GM12892 (cell line): Measurements from ENCODE around the gene DRGX.

Experiments used
- POLR2A ChIP-seq: IDR thresholded peaks from 2 replicates; pipeline ENCODE4 v1.6.1; 2011; ENCODE audit warnings: low read depth, low read length, control low read depth
- POLR2AphosphoS5 ChIP-seq: IDR thresholded peaks from 2 replicates; pipeline ENCODE4 v1.6.1; 2011; ENCODE audit warnings: low read depth, low read length, control low read depth

DNA sequence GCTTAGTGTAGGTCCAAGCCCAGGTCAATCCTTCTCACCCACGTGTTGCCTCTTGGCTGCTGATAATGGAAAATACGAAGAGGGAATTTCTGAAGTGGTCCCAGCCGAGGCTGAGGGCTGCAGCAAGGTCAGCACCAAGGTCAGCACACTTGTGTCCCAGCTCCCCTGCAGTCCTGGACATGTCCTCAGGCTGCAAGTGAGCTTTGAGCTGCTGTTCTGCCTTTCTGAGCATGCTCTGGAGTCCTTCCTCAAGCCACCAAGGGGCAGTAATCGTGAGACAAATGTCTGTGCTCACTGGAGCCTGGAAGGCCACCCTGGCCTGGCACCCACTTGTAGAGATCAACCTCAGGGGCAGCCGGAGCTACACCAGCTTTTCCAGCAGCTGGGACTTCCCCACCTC lies 28.3 kb downstream of the DRGX start:
- no peak for TF ChIP-seq POLR2AphosphoS5
- TF ChIP-seq POLR2A = no peak
